Vagina (tissue), 2 donors: Measurements from ENCODE around the gene GRIN2A.

ENCODE experiments used
- POLR2A ChIP-seq, 2 donors: fragments of 450-650 bp; IDR thresholded peaks; one replicate each; pipeline ENCODE4 v1.6.1; 2017; ENCODE audit warnings: antibody characterized with exemption in 2 of 2, mild to moderate bottlenecking in 2 of 2, moderate library complexity in 2 of 2
- POLR2AphosphoS5 ChIP-seq, 2 donors: sonication (generic); formaldehyde crosslinking; IDR thresholded peaks; one replicate each; pipeline ENCODE4 v1.9.0; 2017; ENCODE audit warnings: antibody characterized with exemption in 2 of 2, mild to moderate bottlenecking in 2 of 2, low read depth in 1 of 2; ENCODE audit not compliant: insufficient read depth in 1 of 2
- TF ChIP-seq, protein P1 (sequence below), 3 experiments: fragments of 450-650 bp in 2 of 3; fragments of 200-600 bp in 1 of 3; sonication (generic) in 1 of 3; IDR thresholded peaks; one replicate each; pipeline ENCODE4 v1.5.1; 2017 to 2019; ENCODE audit warnings: antibody characterized with exemption in 3 of 3, mild to moderate bottlenecking in 2 of 3, moderate library complexity in 2 of 3

- TF ChIP-seq, protein P1, sequence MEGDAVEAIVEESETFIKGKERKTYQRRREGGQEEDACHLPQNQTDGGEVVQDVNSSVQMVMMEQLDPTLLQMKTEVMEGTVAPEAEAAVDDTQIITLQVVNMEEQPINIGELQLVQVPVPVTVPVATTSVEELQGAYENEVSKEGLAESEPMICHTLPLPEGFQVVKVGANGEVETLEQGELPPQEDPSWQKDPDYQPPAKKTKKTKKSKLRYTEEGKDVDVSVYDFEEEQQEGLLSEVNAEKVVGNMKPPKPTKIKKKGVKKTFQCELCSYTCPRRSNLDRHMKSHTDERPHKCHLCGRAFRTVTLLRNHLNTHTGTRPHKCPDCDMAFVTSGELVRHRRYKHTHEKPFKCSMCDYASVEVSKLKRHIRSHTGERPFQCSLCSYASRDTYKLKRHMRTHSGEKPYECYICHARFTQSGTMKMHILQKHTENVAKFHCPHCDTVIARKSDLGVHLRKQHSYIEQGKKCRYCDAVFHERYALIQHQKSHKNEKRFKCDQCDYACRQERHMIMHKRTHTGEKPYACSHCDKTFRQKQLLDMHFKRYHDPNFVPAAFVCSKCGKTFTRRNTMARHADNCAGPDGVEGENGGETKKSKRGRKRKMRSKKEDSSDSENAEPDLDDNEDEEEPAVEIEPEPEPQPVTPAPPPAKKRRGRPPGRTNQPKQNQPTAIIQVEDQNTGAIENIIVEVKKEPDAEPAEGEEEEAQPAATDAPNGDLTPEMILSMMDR (IDR thresholded peaks at IDR 0.05) = no peak
- no peak for TF ChIP-seq POLR2AphosphoS5 (IDR thresholded peaks at IDR 0.05; ENCODE audit: insufficient read depth in 1 of 2, low read depth in 1 of 2)
- TF ChIP-seq POLR2A (IDR thresholded peaks at IDR 0.05) = no peak
Observed at GRCh38 chr16:10083301-10083700, 98.9 kb downstream of the GRIN2A start.
